Cerebellar cortex (tissue), 1 donor: ENCODE results near the gene LILRA5.
"Not testable (repeated sequence)": the region's sequence is repeated elsewhere in the genome, so short reads cannot be mapped to it uniquely, and the experiment has no call there.

Experiments
- DNase-seq: peaks from one replicate; pipeline ENCODE4 v3.0.0-alpha.2; 2015; ENCODE audit warnings: low spot score

LILRA5 gene

DNA sequence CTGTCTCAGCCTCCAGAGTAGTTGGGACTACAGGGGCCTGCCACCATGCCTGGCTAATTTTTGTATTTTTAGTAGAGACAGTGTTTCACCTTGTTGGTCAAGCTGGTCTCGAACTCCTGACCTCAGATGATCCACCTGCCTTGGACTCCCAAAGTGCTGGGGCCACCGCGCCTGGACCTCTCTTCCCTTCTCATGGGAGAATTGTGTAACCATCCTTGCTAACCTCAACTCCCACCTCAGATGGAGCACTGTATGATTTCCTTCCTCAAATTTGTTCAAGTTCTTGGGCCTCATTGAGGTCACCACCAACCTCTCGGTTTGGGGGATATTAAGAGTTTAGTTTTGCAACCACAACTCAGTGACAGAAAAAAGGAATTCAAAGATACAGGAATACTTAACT, 10.7 kb downstream of the LILRA5 start:
- DNase-seq = no peak

DNA sequence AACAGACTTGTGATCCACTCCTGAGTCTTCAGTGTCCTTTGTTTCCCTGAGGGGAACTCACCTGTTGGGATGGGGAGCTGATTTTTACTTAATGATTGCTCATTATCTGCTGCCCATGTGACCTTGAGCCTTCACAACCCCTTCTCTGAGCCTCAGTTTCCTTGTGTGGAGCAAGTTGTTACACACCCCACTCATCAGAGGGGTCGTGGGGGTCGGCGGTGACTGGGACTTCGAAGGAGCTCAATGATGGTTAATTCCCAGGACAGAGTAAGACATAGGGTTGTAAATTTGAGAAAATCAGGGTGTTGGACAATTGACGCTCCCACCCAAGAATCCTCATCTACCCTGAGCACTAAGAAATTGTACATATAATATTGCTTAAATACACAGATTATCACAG, 13.5 kb downstream of the LILRA5 start:
- no peak for DNase-seq

DNA sequence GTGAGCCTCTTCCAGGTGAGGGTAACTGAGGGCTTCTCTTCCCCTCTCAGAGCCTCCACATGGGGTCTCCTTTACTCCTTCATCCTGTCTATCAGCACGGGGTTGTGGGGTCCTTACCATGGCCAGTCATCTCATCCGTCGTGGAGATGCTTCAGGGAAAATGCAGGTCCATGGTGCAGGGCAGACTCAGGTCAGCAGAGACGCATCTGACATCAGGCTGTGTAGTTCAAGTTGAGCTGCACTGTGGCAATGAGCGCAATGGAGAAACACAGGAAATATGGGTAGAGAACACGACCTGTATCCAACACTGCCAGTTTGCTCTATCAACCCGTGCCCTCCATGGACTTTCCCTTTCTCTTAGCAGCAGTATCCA, 13.9 kb downstream of the LILRA5 start:
- DNase-seq = no peak

GRCh38 chr19:54298357-54299125, 14.4 kb downstream of the LILRA5 start:
- DNase-seq = no peak

DNA sequence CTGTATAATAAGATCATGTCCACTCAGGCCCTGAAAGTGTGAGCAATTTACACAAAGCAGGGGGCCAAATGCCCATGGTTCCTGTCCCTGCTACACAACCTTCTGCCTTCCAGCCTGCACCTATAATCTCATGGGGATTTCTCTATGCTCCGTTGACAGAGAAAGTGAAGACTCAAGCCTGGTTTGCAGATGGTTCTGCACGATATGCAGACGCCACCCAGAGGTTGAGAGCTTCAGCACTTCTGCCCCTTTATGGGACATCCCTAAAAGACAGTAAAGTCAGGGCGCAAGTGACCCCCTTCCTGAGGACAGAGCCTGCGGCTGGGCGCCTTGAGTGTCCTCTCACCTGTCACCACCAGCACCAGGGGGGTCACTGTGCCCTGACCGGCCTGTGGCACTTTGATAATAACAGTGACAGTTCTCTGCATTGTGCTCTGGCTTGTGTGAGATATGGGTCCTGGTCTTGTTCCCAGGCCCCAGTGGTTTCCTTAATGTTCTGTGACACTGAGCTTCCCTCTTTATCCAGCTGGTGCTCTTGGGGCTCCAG, 15.1 kb downstream of the LILRA5 start:
- peak; percentile 3 for DNase-seq

DNA sequence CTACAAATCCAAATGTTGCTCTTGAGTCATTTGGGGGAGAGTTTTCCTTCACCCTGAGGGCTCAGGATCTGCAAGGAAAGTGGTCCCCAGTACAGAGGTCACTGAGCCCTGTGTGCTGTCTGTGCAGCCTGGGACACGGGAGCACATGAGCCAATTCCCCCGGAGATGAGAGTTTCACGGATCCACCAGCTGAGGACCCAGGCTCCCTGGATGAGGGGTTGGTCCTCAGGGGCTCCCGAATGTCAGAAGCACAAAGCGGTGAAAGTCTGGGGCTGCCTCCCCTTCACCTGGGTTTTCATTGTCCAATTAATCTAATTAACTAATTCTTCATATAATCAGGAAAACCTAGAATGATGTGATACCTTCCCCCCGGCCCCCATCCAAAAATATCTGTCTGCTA, 18.4 kb downstream of the LILRA5 start:
- no peak for DNase-seq

DNA sequence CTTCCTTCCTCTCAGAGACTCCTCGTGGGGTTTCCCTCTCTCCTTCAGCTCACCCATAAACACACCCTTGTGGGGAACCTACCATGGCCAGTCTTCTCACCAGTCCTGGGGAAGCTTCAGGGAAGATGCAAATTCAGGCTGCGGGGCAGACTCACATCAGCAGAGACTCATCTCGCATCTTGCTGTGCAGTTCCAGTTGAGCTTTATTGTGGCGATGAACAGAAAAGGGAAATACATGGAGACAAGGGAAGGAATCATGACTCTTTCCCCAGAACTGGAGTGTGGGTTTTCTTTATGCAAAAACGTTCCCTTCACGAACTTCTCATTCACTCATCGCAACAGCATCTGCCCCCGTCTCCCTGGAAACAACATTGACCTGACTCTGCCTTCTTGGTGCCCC, 23.8 kb downstream of the LILRA5 start:
- DNase-seq = not testable (repeated sequence)

DNA sequence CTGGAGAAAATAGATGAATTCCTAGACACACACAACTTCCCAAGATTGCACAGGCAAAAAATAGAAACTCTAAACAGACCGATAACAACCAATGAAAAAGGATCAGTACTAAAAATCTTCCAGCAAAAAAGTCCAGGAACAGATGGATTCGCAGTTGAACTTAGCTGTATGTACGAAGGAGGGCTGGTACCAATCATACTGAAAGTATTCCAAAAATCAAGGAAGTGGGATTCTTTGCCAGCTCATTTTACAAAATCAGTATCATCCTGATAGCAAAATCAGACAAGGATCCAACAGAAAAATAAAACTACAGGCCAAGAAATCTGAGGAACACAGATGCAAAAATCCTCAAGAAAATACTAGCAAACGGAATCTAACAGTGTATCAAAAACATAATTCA, 25.5 kb downstream of the LILRA5 start:
- no peak for DNase-seq

- not testable (repeated sequence) for DNase-seq
Observed at GRCh38 chr19:54286283-54286682, 26.7 kb downstream of the LILRA5 start.

DNA sequence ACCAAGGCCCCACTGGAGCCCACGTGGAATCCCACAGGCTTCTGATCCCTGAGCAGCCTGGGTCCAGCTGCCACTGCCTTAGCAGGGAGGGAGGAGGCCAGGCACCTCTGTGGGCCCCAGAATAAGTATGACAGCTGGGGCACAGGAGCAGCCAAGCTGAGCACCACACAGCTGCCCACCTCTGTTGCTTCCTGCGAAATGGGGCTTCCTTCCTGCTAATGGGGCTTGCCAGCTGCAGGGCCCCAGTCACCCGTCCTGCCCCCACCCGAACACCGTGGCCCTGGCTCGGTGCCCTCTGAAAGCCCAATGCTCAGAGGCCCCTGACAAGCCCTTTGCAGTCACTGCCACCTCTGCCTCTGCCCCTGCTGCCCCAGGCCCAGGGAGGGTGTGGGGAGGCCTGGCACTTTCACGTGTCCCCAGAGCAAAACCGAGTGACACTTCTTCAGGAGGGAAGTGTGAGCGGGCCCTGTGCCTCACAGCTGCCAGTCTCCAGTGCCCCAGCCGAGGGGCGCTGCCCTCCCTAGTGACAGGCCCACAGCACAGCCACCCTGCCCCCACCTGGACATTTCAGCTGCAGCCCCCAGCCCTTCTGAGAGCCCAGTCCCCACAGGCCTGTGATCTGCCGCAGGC, 27.4 kb downstream of the LILRA5 start:
- DNase-seq = not testable (repeated sequence)

GRCh38 chr19:54282686-54283470, 30.1 kb downstream of the LILRA5 start:
- DNase-seq = no peak

- not testable (repeated sequence) for DNase-seq
Observed at GRCh38 chr19:54281729-54282075, 31.3 kb downstream of the LILRA5 start.

GRCh38 chr19:54281007-54281728, 31.8 kb downstream of the LILRA5 start, which contains the start of gene LILRB2:
TSS of gene LILRB2 (minus strand) at chr19:54281110. CDS start at chr19:54280496, 614 bp downstream.
- DNase-seq = no peak

GRCh38 chr19:54280441-54280840, 32.5 kb downstream of the LILRA5 start:
- not testable (repeated sequence) for DNase-seq

DNA sequence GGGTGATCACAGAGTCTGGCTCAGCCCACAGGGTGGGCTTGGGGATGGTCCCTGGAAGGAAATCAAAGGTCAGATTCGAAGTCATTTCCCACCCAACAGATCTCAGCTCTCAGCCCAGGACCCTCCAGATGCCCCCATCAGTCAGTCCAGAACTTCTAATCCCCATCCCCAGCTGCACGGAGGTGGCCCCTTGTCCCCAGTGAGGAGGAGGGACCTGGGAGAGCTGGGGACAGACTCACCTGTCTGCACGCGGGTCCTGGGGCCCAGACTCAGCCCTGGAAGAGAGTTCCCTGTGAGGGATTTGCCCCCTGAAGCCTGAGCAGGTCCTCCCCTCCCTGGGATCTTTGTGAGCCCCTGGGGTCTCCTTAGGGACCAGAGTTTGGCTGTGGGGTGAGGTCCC, 32.9 kb downstream of the LILRA5 start:
- DNase-seq = not testable (repeated sequence)

- DNase-seq = no peak
Observed at GRCh38 chr19:54279406-54279962, 33.5 kb downstream of the LILRA5 start.

- not testable (repeated sequence) for DNase-seq
Observed at GRCh38 chr19:54278571-54279195, 34.3 kb downstream of the LILRA5 start.

GRCh38 chr19:54278056-54278455, 34.9 kb downstream of the LILRA5 start:
- DNase-seq = not testable (repeated sequence)

DNA sequence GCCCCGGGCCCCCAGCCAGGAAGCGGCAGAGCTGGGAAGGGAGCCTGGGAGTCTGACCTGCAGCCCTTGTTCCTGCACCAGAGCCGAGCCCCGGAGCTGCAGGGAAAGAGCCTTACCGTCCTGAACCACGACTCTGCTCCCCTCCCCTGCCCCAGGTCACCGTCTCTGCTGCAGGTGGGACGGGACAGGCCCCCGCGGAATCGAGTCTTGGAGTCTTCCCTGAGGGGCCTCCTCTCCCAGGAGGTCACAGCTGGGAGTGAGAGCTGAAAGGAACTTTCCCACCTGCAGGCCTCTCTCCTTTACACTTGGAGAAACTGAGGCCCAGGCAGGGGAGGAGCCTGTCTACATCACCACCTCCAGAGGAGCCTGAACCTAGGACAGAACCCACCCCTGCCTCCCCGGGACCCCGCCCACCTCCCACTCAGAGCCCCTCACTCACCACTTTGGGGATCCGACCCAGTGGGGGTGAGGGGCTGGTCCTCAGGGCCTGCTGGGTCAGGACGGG, 35.8 kb downstream of the LILRA5 start:
- not testable (repeated sequence) for DNase-seq

- DNase-seq = no peak
Observed at GRCh38 chr19:54275951-54276350, 37.0 kb downstream of the LILRA5 start.

DNA sequence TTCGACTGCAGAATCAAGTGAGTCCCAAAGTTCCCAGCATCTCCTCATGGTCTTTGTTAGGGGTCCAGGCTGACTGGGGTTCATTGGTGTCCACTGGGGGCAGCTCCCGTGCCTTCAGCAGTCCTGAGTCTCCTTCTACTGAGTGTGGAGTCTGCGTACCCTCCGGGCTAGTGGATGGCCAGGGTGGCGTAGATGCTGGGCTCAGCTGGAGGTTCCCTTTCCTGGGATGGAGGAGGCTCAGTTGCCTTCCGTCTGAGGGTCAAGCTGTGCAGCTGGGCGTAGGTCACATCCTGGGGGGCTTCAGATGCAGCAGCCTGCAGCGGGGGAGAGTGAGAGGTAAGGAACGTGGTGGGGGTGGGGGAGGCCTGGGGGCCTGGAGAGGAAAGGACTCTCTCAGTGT, 38.5 kb downstream of the LILRA5 start:
- DNase-seq = not testable (repeated sequence)
